Measurements from ENCODE around the gene NFIC.
"Not testable (repeated sequence)": the region's sequence is repeated elsewhere in the genome, so short reads cannot be mapped to it uniquely, and the experiment has no call there.

Gene NFIC

DNA sequence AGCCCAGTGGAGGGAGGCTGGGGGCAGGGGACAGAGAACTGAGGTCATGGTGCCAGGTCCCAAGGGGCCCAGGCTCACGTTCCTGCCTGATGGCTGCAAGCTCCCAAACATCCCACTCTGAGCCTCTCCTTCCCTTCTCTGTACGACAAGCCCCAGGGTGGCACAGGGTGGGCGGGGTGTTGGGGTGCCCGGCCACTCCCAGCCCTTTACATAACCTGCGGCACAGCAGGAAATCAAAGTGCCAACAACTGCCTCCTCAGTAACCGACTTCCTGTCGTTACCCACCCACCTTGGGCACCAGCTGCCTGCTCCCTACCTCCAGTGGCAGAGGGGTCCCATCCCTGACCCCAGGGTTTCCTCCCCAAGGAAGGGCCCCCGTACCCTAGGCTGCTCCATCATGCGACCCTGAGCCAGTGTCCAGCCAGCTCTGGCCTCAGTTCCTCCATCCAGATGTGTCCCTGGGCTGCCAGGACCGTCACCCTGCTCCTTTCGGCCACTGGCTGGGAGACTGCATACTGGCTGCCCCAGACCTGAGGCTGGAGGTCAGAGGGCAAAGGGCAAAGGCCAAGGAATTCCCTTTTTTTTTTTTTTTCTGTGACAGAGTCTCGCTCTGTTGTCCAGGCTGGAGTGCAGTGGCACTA, 27.7 kb upstream of the NFIC start:
- peak; percentile 44 to 55 for DNase-seq

DNA sequence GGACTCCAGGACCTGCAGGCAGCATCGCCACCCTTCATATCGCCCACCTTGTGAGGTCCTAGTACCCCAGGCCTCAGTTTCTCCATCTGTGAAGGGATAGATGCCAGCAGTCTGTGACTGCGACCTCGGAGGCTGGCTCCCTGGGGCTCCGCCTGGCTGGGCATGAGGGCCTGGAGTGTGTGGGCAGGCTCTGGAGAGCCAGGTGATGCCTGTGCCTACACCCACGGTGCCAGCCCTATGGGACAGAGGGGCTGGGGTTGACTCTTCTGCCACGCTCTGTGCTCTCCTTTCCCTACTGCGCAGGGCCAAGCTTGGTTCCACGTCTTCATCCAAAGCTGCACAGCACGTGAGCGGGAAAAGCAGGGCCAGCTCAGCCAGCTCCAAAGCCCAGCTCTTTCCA, 26.0 kb upstream of the NFIC start:
- no peak for DNase-seq

DNA sequence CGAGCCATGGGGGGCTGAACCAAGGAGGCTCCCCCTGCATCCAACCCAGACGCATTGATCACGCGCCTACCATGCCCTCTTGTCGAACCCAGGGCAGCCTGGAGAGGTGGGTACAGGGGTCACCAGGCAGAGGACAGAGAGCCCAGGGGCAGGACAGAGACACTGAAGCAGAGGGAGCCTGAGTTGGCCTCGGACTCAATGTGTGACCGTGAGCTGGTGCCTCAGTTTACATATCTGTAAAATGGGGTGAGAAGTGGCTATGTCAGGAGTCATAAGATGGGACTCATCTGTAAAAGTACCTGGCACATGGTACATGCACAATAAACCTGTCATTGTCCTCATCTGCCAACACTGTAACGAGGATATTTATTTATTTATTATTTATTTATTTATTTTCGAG, 24.1 kb upstream of the NFIC start:
- no peak for DNase-seq

DNA sequence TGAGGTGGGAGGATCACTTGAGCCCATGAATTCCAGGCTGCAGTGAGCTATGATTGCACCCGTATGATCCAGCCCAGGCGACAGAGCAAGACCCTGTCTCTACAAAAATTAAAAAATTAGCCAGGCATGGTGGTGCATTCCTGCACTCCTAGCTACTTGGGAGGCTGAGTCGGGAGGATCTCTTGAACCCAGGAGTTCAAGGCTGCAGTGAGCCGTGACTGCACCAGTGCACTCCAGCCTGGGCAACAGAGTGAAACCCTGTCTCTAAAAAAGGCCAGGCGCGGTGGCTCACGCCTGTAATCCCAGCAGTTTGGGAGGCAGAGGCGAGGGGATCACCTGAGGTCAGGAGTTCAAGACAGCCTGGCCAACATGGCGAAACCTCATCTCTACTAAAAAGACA, 23.4 kb upstream of the NFIC start:
- DNase-seq, result not testable (repeated sequence)

DNA sequence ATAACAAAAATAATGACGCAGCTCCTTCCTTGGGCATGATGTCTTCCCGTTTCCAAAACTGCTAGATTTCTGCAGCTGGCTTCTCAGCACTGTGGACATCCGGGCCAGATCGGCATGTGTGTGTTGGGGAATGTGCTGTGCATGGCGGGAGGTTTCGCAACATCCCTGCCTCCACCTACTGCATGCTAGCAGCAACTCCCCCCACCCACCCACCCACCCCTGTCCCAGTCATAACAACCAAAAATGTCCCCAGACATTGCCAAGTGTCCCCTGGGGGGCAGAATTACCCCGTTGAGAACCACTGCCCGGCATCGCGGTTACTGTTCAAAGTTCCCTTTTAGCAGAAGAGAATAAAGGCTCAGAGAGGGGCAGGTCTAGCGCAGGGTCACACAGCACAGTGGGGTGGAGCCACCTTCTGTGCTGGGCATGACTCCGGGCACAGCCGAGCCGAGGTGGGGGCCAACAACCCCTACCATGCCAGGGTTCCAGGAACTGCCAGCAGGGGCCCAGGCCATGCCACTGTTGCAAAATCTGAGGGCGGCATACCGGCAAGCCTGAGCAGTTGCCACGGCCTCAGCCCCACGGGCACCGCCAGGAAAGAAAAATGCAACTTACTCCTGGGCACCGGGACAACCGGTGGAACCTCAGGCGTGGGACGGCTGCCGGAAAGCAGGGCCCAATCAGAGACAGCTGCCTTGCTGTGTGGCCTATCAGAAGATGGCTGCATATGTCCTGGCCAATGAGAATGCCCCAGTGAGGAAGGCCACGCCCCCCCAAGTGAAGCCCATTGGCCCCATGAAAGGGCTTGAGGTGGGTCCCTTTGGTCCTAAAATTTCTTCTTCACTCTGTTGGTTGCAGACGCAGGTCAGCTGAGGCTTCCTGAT, 22.5 kb upstream of the NFIC start:
- peak; percentile 54 to 61 for DNase-seq

DNA sequence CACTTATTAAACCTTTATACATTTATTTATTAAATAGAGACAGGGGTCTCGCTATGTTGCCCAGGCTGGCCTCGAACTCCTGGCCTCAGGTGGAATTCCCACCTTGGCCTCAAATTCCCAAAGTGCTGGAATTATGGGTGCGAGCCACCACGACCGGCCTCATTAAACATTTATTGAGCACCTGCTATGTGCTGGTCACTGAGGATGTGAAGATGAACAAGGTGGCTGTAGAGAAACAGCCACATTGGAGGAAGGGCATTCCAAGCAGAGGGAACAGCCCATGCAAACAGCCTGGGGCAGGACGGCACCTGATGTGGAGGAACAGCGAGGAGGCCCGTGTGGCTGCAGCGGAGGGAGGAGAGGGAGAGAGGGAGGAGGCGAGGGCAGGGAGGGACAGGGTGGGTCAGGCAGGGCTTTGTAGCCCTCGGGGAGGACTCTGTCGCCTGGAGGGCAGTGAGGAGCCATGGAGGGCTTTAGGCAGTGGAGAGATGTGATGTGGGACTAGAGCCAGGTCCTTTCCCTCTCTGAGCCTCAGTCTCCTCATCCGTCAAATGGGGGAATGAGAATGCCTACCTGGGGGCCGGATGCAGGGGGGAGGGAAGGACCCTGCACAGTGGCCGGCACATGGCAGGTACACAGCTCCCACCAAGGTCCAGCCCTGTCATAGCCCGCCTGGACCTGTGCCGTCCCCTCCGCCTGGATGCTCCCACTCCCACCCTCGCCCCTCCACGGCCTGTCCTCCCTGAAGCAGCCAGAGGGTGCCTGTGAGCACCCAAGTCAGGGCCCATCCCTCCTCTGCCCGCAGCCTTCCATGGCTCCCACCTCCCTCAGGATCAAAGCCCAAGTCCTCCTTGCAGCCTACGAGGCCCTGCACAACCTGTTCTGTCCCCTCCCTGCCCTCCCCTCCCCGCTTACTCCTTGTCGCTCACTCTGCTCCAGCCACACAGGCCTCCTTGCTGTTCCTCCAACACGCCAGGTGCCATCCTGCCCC, 21.5 kb upstream of the NFIC start:
- DNase-seq, result no peak

DNA sequence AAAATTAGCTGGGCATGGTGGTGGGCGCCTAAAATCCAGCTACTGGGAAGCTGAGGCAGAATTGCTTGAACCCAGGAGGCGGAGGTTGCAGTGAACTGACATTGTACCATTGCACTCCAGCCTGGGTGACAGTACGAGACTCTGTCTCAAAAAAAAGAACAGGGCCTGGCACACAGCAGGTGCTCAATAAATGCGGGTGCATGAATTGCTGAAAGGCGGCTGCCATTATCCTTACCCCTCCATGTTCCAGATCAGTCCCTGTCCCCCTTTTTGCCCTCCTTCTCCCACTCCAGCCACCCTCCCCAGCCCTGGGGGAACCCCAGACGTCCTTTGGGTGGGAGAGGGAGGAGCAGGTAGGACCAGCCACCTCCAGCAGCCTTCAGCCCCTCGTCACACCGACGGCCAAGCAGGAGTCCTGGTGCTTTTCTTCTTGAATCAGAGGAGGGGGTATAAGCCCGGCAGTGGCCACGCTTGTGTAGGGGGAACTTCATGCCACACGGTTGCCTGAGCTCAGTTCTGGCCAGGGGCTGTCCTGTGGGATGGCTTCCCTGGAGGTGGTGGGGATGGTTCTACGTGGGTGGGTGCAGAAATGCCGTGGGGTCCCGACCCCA, 20.4 kb upstream of the NFIC start:
- no peak for DNase-seq

DNA sequence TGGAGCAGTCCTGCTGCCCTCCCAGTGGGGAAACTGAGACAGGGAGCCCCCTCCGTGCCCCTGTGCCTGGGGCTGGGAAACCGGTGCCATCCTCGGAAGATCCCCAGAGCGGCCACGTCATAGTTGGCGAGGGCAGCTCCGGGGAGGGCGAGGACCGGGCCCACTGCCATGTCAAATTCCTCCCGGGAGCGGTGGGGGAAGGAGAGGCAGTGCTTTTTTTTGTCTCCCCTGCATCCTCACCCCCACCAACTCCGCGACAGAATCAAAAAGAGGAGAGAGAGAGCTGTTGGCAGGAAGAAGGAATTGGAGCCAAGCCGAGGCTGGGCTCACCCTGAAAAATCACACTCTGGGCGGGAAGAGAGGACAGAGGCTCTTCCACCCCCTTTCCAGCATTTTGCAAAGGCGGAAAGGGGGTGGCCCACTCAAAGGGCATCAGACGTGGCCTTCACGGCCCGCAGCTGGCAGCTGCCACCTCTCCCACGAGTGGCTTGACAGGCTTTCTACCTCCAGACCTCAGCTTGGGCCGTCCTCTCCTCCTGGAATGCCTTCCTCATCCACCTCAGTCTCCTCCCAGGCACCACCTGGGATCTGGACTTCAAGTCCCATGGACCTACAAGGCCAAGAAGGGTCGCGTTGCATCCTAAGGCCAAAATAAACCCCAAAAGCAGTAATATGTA, 19.6 kb upstream of the NFIC start:
- DNase-seq, result no peak

DNA sequence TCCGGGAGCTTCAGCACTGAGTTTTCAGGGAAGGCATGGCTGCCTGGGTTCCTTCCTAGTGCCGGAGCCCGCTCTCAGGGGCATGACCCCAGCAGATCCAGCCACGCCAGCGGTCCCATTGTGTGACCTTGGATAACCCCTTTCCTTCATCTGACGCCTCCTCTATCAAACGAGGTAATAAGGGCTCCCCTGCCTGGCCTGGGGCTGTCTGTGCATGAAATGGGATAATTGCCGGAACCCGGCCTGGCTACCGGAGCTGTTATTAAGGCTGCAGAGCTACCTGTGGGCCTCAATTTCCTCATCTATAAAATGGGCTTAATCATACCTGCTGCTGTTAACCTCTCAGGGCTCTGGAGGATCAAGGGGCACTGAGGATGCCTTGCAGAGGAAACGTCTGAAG, 18.3 kb upstream of the NFIC start:
- no peak for DNase-seq

DNA sequence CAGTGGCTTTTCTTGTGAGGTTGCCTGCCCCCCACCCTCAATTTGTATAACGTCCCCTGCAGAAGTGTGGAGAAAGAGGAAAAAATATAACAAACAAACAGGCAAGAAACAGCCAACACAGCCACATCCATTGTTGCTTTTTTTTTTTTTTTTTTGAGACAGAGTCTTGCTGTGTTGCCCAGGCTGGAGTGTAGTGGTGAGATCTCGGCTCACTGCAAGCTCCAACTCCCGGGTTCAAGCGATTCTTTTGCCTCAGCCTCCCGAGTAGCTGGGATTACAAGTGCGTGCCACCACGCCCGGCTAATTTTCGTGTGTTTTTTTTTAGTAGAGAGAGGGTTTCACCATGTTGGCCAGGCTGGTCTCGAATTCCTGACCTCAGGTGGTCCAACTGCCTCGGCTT, 17.9 kb upstream of the NFIC start:
- not testable (repeated sequence) for DNase-seq

DNA sequence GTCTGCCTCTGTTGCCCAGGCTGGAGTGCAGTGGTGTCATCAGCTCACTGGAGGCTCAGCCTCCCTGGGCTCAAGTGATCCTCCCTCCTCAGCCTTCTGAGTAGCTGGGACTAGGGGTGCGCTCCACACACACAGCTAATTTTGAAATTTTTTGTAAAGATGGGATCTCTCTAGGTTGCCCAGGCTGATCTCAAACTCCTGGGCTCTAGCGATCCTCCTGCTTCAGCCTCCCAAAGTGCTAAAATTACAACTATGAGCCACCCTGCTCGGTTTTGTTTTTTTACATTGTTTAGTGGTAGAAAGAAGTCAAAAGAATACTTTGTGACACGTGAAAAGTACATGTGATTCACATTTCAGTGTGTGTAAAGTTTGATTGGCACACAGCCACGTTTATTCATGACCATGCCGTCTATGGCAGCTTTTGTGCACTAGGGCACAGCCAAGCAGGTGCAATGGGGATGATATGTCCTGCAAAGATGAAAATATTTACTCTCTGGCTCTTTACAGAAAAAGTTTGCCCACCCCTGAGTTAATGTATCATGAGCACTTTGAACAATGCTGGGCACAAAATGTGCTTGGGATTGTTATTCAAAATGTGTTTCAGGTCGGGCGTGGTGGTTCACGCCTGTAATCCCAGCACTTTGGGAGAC, 16.2 kb upstream of the NFIC start:
- DNase-seq, result no peak

DNA sequence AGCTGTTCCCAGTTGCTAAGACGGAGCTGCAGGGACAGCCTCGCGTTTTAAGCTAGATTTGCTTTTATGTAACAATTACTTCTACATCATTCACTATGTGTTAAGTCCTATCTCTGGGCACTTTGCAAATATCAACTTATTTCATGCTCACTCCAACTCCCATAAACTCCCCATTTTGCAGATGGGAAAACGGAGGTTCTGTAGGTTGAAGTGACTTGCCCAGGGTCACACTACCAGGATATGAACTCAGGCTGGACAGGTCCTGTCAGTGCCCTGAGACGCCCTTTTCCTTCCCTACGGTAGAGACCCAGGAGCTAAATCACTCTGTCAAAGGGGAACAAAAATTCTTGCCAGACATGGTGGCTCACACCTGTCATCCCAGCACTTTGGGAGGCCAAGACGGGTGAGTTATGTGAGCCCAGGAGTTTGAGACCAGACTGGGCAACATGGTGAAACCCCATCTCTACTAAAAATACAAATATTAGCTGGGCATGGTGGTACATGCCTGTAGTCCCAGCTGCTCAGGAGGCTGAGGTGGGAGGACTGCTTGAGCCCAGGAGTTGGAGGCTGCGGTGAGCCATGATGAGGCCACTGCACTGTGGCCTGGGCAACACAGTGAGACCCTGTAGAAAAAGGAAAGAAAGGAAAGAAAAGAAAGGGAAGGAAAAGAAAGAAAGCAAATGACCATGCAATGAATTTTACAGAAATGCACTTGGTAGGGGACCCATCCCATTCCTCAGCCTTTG, 14.5 kb upstream of the NFIC start:
- DNase-seq, result no peak

DNA sequence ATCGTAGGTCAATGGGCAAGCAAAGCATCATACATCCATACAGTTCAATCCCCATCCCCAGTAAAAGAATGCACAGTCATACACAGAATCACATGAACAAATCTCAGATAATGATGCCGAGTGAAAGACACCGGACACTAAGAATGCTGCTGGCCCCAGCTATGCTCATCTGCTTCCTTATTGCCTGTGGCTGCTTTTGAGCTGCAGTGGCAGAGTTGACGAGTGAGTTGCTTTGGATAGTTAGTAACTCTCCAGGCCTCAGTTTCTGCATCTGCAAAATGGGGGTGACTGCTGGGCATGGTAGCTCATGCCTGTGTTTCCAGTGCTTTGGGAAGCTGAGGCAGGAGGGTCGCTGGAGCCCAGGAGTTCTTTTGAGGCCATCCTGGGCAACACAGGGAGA, 12.9 kb upstream of the NFIC start:
- no peak for DNase-seq

DNA sequence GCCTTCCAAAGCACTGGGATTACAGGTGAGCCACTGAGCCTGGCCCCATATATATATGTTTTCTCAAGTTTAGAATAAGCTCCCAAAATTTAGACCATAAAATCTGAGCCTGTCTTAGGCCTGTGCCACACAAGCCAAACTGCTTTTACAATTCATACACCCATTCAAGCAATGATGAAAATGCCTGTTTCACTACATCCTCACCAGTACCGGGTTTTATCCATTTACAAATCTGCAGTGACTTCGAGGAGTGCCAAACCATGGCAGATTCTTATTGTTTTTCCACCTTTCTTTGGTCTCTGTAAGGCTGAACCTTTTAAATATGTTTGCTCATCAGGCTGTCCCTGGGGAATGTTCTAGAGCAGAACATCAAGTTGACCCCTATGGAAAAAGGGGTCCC, 9.6 kb upstream of the NFIC start:
- DNase-seq, result no peak

DNA sequence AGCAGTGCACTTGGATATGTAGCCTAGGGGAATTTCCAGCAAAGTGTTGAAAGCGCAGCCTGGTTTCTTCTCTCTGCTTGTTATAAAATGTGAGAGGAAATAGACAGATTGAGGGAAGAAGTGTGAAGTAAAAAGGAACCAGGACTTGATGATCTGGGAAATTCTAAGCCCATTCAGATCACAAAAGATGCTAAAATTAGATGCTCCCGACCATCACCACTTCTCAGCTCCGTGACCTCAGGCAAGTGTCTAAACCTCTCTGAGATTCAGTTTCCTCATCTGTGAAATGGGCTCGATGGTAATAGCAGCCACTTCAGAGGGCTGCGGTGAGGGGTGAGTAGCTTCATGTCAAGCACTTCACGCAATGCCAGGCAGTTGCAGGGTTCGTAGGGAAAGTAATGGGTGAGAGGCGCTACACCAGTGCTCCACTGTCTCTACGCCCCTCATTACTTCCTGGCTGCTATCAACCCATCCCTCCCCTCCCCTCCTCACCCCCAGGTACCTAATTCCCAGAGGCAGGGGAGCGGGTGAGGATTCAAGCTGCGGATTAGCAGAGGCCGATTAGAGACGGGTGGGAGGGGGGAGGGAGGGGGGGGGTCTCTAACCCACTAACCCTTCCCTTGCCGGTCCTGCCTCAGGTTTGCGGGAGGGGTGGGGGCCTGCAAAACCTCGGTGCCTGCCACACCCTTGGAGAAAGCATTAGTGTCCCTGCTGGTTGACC, 9.0 kb upstream of the NFIC start:
- peak in 1 of 2 experiments; percentile 17 for DNase-seq

DNA sequence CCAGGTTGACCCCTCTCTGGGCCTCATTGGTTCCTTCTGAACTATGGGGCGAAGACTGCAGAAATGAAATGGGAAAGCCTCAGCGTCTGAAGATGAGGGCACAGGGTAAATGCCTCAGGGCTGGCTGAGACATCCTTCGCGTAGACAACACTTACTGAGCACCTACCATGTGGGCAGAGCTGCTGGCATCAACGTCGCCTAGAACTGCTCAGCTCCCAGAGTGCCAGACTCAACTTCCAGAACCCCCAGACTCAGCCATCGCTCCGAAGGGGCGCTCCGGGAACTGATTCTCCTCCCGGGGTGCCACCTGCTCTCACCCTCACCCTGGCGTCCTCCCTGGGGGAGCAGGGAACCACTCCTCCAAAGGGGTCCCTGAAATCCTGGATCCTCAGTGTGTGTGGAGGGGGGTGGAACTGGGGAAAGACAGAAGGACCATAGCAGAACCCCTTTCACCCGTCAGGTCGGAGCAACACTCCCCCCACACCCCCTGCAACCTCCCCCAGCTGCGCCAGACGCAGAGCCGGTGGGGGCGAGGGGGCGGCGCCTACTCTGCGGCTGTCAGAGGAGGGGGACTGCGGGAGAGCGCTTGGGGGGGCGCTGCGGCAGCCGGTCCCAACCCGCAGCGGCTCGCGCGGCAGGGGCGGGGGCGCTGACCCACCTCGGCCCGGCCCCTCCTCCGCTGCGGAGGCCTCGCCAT, 8.2 kb upstream of the NFIC start:
- DNase-seq, result peak in 1 of 2 experiments; percentile 15

DNA sequence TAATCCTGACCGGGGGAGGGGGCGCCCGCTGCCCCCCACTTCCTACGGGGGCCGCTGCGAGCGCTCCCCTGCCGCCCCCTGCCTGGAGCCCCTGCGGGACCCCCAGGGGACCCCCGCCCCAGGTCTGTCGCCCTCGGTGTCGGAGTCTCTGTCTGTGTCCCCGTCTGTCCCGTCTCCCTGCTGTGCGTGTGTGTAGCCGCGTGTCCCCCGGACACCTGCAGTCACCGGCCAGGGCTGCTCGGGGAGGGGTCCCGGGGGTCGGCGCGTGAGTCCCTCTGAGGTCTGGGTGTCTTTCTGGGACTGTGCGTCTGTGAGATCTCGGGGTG, 7.7 kb upstream of the NFIC start:
- no peak for DNase-seq

DNA sequence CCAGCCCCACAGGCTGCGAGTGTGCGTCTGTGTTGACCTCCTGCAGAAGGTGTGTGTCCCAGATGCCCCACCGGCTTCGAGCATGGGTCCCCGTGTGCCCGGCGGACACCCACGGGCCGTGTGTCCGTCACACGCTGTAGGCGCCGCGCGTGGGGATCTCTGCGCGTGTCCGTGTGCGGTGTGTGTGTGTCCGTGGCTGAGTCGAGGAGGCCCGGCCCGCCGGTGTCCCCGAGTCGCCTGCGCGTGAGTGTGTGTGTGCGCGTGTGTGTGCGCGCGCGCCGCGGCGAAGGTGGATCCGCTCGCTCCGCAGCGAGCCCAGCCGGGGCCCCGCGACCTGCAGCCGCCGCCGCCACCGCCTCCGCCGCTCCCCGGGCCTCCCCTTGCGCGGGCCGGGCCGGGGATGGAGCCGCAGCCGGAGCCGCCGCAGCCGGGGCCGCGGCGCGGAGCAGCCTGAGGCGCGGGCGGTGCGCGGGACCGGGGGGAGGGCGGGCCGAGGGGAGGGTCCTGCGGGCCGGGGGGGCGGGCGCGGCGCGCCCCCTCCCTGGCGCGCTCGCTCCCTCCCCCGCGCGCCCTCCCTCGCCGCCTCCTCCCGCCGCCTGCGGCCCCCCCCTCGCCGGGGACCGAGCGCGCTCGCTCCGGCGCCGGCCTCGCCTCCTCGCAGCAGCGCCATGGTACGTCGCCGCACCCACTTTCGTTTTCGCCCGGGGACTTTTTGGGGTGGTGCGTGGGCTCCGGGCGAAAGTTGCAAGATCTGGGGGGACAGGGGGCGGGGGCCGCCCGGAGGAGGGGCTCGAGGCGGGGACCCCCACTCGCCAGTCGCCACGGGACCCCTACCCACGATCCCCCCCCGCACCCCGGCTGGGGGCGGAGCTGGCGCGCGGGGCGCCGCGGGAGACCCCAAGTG, 7.1 kb upstream of the NFIC start:
- peak; percentile 61 to 68 for DNase-seq
